ENCODE measurements around the gene PLXNA1. TPM values are rescaled to one million over a fixed set of nuclear protein-coding genes. Genes with fewer than 3 reads are reported as not detected.

The PLXNA1 gene
- total and polyA plus RNA-seq, 2 experiments from 2014 or later, result 19.7 to 35.1 TPM

DNA sequence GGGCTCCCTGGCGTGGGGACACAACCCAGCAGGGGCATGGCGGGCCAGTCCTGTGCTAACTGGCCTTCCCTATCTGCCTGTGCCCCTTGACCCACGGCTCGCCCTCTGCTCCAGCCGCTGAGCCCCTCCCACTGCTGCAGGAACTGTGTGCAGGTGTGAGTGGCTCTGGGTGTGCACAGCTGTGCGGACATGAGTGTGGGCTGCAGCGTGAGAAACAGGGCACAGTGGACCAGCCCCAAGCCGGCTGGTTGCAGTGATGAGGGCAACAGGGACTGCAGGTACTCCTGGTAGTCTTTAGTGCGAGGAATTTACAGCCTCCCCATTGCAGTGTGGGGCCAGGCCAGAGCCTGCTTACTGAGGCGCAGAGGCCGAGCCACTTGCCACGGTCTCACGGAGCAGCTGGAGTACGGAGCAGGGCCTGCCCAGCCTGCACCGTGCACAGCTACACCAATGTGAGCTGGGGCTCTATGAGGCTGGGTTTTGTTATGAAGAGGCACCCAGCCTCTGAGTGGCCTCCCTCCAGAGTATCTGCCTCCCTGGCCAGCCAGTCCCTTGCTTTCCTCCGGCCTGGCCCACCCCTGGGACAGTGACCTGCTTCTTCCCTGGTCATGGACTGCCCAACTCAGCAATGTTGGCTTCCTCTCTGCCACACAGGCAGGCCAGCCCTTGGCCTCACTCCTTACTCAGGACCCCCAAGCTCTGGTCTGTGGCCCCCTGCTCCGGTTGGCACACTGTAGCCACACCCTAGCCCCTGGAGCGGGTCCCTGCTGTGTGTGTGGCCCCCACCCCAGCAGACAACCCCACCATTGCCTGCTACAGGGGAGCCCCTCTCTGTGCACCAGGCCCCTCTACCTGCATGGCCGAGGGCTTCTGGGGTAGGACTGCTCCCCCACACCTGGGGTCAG is 47.8 kb downstream of the PLXNA1 start:
- TF ChIP-seq, protein P1, sequence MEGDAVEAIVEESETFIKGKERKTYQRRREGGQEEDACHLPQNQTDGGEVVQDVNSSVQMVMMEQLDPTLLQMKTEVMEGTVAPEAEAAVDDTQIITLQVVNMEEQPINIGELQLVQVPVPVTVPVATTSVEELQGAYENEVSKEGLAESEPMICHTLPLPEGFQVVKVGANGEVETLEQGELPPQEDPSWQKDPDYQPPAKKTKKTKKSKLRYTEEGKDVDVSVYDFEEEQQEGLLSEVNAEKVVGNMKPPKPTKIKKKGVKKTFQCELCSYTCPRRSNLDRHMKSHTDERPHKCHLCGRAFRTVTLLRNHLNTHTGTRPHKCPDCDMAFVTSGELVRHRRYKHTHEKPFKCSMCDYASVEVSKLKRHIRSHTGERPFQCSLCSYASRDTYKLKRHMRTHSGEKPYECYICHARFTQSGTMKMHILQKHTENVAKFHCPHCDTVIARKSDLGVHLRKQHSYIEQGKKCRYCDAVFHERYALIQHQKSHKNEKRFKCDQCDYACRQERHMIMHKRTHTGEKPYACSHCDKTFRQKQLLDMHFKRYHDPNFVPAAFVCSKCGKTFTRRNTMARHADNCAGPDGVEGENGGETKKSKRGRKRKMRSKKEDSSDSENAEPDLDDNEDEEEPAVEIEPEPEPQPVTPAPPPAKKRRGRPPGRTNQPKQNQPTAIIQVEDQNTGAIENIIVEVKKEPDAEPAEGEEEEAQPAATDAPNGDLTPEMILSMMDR (IDR thresholded peaks at IDR 0.05; ENCODE audit: poor library complexity), result no peak
- TF ChIP-seq EZH2 (IDR thresholded peaks at IDR 0.05; ENCODE audit: borderline replicate concordance) (no peak), EZH2phosphoT487 (IDR thresholded peaks at IDR 0.05; ENCODE audit: low read depth, severe bottlenecking, unreplicated experiment) (no peak)
- Histone ChIP-seq H2AFZ (no peak overlapping the region), H4K20me1 (ENCODE audit: insufficient read depth, poor library complexity, severe bottlenecking) (no peaks in the 10 kb centered on the region), H3K4me2 (no peak overlapping the region), H3K4me1 (ENCODE audit: insufficient read depth) (no peaks in the 10 kb centered on the region), H3K27ac (no peak overlapping the region), H3K27me3 (no peaks in the 10 kb centered on the region), H3K79me2 (no peaks in the 10 kb centered on the region), H3K9me3 (ENCODE audit: low read depth) (no peaks in the 10 kb centered on the region), H3K9me2 (replicated peaks; ENCODE audit: insufficient read depth) (no peaks in the 10 kb centered on the region), H3K4me3 (no peak overlapping the region), H3K36me3 (replicated peaks; ENCODE audit: insufficient read depth, low read depth) (no peaks in the 10 kb centered on the region)
- 95% methylated on average over 19 of the region's 19 CpGs for WGBS (ENCODE audit: low lambda C conversion rate, missing lambda C conversion rate)
- DNase-seq (ENCODE audit: low spot score), result no peak

- Histone ChIP-seq H3K27me3 (no peaks in the 10 kb centered on the region), H3K9me2 (replicated peaks; ENCODE audit: insufficient read depth) (no peaks in the 10 kb centered on the region), H3K36me3 (replicated peaks; ENCODE audit: insufficient read depth, low read depth) (no peaks in the 10 kb centered on the region), H3K4me1 (ENCODE audit: insufficient read depth) (no peaks in the 10 kb centered on the region), H2AFZ (no peak overlapping the region), H3K9me3 (ENCODE audit: low read depth) (no peaks in the 10 kb centered on the region), H3K79me2 (no peaks in the 10 kb centered on the region), H3K27ac (no peak overlapping the region), H3K4me3 (no peak overlapping the region), H4K20me1 (ENCODE audit: insufficient read depth, poor library complexity, severe bottlenecking) (no peaks in the 10 kb centered on the region), H3K4me2 (no peak overlapping the region)
- TF ChIP-seq EZH2phosphoT487 (IDR thresholded peaks at IDR 0.05; ENCODE audit: low read depth, severe bottlenecking, unreplicated experiment) (no peak), EZH2 (IDR thresholded peaks at IDR 0.05; ENCODE audit: borderline replicate concordance) (no peak)
- TF ChIP-seq, protein P1 (IDR thresholded peaks at IDR 0.05; ENCODE audit: poor library complexity), result no peak
- DNase-seq (ENCODE audit: low spot score), result no peak
- WGBS (ENCODE audit: low lambda C conversion rate, missing lambda C conversion rate), result 95% methylated on average over 9 of the region's 9 CpGs
These were observed 48.5 kb downstream of the PLXNA1 start for GRCh38 chr3:127031413-127031810.

DNA sequence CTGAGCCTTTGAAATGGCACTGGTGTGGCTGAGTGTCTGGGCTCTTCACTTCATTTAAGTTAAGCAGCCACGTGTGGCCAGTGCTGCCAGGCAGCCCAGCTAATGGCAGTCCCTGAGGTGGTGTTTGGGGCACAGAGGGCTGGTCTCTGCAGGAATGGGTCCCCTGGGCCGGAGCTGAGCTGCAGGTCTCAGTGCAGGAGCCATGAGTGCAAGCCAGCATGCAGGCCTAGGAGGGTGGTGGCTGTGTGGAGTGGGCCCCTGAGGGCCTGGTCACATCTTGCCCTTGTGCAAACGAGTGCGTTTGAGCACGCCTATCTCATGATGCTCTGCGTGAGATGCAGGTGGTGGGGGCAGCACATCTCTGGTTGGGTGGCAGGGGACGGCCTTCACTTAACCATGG is 48.9 kb downstream of the PLXNA1 start:
- no peak for TF ChIP-seq EZH2phosphoT487 (IDR thresholded peaks at IDR 0.05; ENCODE audit: low read depth, severe bottlenecking, unreplicated experiment)
- TF ChIP-seq, protein P1 (IDR thresholded peaks at IDR 0.05; ENCODE audit: poor library complexity), result no peak
- Histone ChIP-seq H3K4me2 (no peak overlapping the region), H3K4me3 (no peak overlapping the region), H3K4me1 (ENCODE audit: insufficient read depth) (no peaks in the 10 kb centered on the region), H3K79me2 (no peaks in the 10 kb centered on the region), H3K9me2 (replicated peaks; ENCODE audit: insufficient read depth) (no peaks in the 10 kb centered on the region), H3K36me3 (replicated peaks; ENCODE audit: insufficient read depth, low read depth) (no peaks in the 10 kb centered on the region), H3K27me3 (no peaks in the 10 kb centered on the region), H2AFZ (no peak overlapping the region), H3K9me3 (ENCODE audit: low read depth) (no peaks in the 10 kb centered on the region), H4K20me1 (ENCODE audit: insufficient read depth, poor library complexity, severe bottlenecking) (no peaks in the 10 kb centered on the region), H3K27ac (no peak overlapping the region)
- no peak for DNase-seq (ENCODE audit: low spot score)
- WGBS (ENCODE audit: low lambda C conversion rate, missing lambda C conversion rate), result 89% methylated on average over 7 of the region's 7 CpGs
